ENCODE results near the gene LCN12.
"Not testable (repeated sequence)": the region's sequence is repeated elsewhere in the genome, so short reads cannot be mapped to it uniquely, and the experiment has no call there.

LCN12 gene

GRCh38 chr9:136991993-136992818 is 40.1 kb downstream of the LCN12 start, which contains the start of gene PAXX:
Gene PAXX, plus strand, starts transcription at chr9:136992422. Its CDS starts 22 bp downstream, at chr9:136992444.
- DNase-seq, result peak; percentile 91

GRCh38 chr9:136992819-136993369 is 40.8 kb downstream of the LCN12 start:
- DNase-seq, result no peak

GRCh38 chr9:136994180-136994887 is 42.3 kb downstream of the LCN12 start:
- no peak for DNase-seq

GRCh38 chr9:136994888-136995230 is 42.8 kb downstream of the LCN12 start:
- DNase-seq, result no peak

- no peak for DNase-seq
Measured at GRCh38 chr9:136995362-136995761, 43.3 kb downstream of the LCN12 start.

GRCh38 chr9:136995772-136996311 is 43.8 kb downstream of the LCN12 start:
- DNase-seq, result no peak

- DNase-seq, result no peak
Measured at GRCh38 chr9:136996361-136997292, 44.6 kb downstream of the LCN12 start, which contains the start of gene CLIC3. Gene CLIC3, minus strand, starts transcription at chr9:136996568. Its CDS starts 25 bp downstream, at chr9:136996543.

GRCh38 chr9:136997371-136997770 is 45.3 kb downstream of the LCN12 start:
- no peak for DNase-seq

GRCh38 chr9:136997830-136998234 is 45.8 kb downstream of the LCN12 start:
- DNase-seq, result no peak

GRCh38 chr9:137000177-137000930 is 48.3 kb downstream of the LCN12 start:
- no peak for DNase-seq

GRCh38 chr9:137001857-137002645 is 50.0 kb downstream of the LCN12 start:
- no peak for DNase-seq

GRCh38 chr9:137002646-137003041 is 50.6 kb downstream of the LCN12 start:
- DNase-seq, result no peak

GRCh38 chr9:137004285-137004684 is 52.2 kb downstream of the LCN12 start:
- not testable (repeated sequence) for DNase-seq
